ENCODE data around the gene UBE4A.

The UBE4A gene

GRCh38 chr11:118439646-118440045 is 80.2 kb downstream of the UBE4A start:
- DNase-seq: no peak

GRCh38 chr11:118441770-118442275 is 82.4 kb downstream of the UBE4A start:
- no peak for DNase-seq

DNA sequence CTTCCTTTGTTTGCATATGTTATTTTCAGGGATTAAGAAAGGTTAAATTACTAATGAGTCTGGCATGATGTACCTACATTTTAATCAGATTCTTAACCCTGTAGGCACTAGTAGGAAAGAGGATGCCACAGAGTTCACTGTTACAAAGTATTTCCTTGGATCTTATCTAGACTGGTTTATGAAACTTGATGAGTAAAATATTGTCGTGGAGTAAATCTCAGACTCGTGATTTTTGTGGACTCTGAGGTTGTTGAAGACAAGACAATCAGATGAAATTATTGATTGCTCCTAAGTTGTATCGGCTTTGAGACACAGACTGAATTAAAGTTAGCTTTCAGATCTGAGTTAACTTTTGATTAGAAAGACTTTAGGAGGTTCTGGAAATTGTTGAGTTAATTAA is 82.9 kb downstream of the UBE4A start:
- no peak for DNase-seq

GRCh38 chr11:118442908-118443589 is 83.6 kb downstream of the UBE4A start:
- no peak for DNase-seq

GRCh38 chr11:118443590-118444218 is 84.3 kb downstream of the UBE4A start:
- DNase-seq: no peak

DNA sequence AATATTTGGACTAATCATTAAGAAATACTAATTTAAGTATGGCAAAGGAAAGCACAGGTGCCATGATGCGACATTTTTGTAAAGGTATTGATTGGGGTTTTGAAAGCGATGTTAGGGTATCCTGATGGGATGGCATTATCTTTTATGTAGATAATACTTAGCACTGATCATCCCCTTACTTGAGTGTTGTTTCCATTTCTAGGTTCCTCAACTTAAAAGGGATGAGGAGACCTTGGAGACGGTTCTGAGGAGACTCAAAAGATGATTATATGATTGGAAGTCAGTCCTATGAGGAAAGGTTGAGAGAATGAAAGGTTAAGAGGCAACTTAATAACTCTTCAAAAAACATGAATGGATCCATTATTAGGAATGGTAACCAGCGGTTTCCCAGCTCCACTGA is 88.0 kb downstream of the UBE4A start:
- no peak for DNase-seq

DNA sequence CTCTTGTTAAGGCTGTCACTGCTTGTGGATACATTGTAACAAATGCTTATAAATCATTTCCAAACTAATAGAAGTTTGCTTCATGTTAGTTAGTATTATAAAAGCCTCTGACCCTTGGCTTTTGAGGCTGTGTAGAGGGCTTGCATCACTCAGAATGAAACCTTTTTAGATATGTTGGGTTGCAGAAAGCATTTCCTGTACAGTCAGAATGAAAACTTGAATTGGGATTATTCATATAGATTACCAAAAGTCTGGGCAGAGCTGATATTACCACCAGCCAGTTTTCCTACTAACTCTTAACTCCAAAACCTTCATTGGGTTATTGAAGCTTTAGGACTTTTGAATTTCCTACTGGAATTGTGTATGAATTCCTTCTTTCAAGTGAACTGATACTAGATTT is 88.9 kb downstream of the UBE4A start:
- no peak for DNase-seq

Data from activated CD8-positive, alpha-beta memory T cell treated with anti-CD3 and anti-CD28 coated beads for 24 hours (primary cell).